Aorta (tissue), 5 donors: ENCODE data around the gene POC1A. TPM values are rescaled to one million over a fixed set of nuclear protein-coding genes. Genes with fewer than 3 reads are reported as not detected.

Source experiments
- ATAC-seq: fragments of 200-7000 bp; cut with Tn5 transposase; one replicate; pipeline ENCODE4 v1.9.1; 2022; ENCODE audit warnings: moderate library complexity; ENCODE audit not compliant: low FRiP score
- DNase-seq, 2 donors: peaks; one replicate each; pipeline ENCODE4 v3.0.0-alpha.2; 2020
- H3K27ac ChIP-seq, 2 donors: one replicate each; pipeline ENCODE4 v1.5.1; 2013; ENCODE audit warnings: low read length in 2 of 2, mild to moderate bottlenecking in 2 of 2, moderate library complexity in 2 of 2, control low read depth in 1 of 2, inconsistent platforms in 1 of 2, low read depth in 1 of 2
- H3K27me3 ChIP-seq, 2 donors: one replicate each; pipeline ENCODE4 v1.6.1; 2013; ENCODE audit warnings: control low read depth in 1 of 2, low read length in 1 of 2, mild to moderate bottlenecking in 1 of 2, moderate library complexity in 1 of 2; ENCODE audit not compliant: insufficient read depth in 2 of 2, control insufficient read depth in 1 of 2
- H3K36me3 ChIP-seq, 2 donors: one replicate each; pipeline ENCODE4 v1.6.1; 2013; ENCODE audit warnings: control low read depth in 1 of 2, low read length in 1 of 2, mild to moderate bottlenecking in 1 of 2; ENCODE audit not compliant: insufficient read depth in 2 of 2, control insufficient read depth in 1 of 2
- H3K4me1 ChIP-seq, 2 donors: one replicate each; pipeline ENCODE4 v1.6.1; 2013; ENCODE audit warnings: low read length in 2 of 2, control low read depth in 1 of 2, mild to moderate bottlenecking in 1 of 2, moderate library complexity in 1 of 2; ENCODE audit not compliant: insufficient read depth in 2 of 2, control insufficient read depth in 1 of 2
- H3K4me3 ChIP-seq, 2 donors: one replicate each; pipeline ENCODE4 v1.5.1; 2013; ENCODE audit warnings: low read length in 2 of 2, control low read depth in 1 of 2, mild to moderate bottlenecking in 1 of 2
- H3K9me3 ChIP-seq: one replicate; pipeline ENCODE4 v1.6.1; 2013; ENCODE audit warnings: mild to moderate bottlenecking, low read length; ENCODE audit not compliant: control insufficient read depth
- WGBS, 2 donors: extraction: QIAGEN DNeasy Blood & Tissue Kit; methylation state at CpG; one replicate each; pipeline ENCODE4 v1.1.7; 2013; 5-methylcytosine and 5-hydroxymethylcytosine counted together
- intact Hi-C, 2 donors: fragments of 100-400 bp; cut with DNase I; formaldehyde crosslinking; loops; one replicate each; pipeline versions ENCODE4 v1.14.2 to v1.15.0; 2022
- polyA plus RNA-seq, 2 donors: library from polyadenylated mRNA; stranded (reverse); fragments of 200-250 nt; gene quantifications; one replicate each; pipeline ENCODE4 v1.2.3, GENCODE V29; 2013
- total RNA-seq, 2 donors: library from RNA; stranded (reverse); fragmentation: NEBNext Ultra II Directional; extraction: Animal tissue kit (Norgen Biotek cat#: 25700); gene quantifications; one replicate each; pipeline ENCODE4 v1.2.1, GENCODE V29; 2021
- donor health status: healthy with polysubstance abuse.
- donor health status: Bipolar disorder and iron deficiency.
- donor health status: DM: no; HTN: no; CAD: no.
- donor health status: DM: no; HTN: no; CAD: no.
- donor health status: DM: yes; HTN: yes; CAD: no.

POC1A gene
- total and polyA plus RNA-seq, 4 donors: 0.38 to 2.1 (median 1.2) TPM

DNA sequence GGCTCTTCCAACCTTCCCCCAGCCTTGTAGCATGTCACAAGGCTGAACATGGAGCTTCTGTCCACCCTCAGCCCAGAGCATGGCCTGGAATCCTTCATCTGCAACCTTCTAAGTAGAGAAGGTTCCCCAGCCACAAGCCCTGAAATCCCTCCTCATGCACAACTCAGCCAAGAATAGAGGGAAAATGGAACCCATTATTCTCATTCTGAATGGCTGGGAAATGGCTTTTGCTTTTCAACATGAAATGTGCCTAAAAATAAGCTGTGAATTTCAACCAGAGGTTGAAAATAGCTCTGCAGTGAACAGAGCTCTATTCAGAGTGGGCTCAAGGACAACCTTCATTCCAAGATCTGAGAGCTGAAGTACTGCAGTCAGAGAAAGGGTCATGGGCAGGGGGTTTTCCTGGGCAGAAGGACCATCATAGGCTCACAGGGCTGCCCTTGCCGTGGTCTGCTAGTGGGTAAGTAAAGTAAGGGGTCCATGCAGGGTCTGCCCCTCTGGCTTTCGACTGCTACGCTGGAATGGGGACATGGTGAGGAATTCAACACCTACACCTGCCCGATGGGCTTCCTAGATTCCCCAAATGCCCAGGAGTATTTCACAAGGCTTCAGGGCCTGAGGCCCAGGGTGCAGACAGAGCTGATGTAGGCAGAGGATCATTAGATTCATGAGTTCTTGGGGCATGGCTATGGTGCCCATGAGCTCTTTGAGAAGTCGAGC is 35.9 kb downstream of the POC1A start:
- WGBS, 2 donors: 93 to 95% methylated on average over 5 of the region's 5 CpGs

DNA sequence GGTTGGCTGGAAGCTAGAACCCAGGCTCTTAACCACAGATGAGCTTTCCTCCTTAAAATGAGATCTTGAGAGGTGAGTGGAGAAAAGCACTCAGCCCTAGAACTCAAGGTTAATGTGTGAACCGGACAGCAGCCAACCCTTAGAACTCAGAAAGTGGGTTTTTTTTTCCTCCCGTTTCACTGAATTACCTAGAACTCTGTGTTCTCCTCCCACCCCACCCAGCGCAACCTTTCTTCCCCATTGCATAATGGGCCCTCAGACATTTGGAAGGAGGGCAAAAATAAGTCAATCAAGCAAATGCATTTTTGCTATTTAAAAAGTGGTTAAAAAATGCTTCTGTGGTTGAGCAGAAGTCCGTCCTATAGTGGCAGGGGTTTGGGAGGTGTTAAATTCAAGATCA is 36.7 kb downstream of the POC1A start:
- Histone ChIP-seq H3K36me3 (no peaks in the 10 kb centered on the region), H3K27ac (no peak overlapping the region), H3K4me3 (no peak overlapping the region), H3K9me3 (no peaks in the 10 kb centered on the region), H3K27me3 (no peaks in the 10 kb centered on the region), H3K4me1 (no peaks in the 10 kb centered on the region)
- intact Hi-C loops: no loop called here
- ATAC-seq (no peak), DNase-seq (peak in 1 of 2 donors; percentile 5)
- 95 to 98% methylated on average over 4 of the region's 4 CpGs for WGBS, 2 donors

More for the DNA sequence above, 35.9 kb downstream of the POC1A start:
- no peak overlapping the region for H3K27ac ChIP-seq
- H3K27me3 ChIP-seq: no peaks in the 10 kb centered on the region
- H3K36me3 ChIP-seq: no peaks in the 10 kb centered on the region
- intact Hi-C loops: no loop called here
- ATAC-seq (no peak), DNase-seq (peak; percentile 17 to 22)
- no peaks in the 10 kb centered on the region for H3K4me1 ChIP-seq
- H3K4me3 ChIP-seq: no peak overlapping the region
- H3K9me3 ChIP-seq: no peaks in the 10 kb centered on the region

DNA sequence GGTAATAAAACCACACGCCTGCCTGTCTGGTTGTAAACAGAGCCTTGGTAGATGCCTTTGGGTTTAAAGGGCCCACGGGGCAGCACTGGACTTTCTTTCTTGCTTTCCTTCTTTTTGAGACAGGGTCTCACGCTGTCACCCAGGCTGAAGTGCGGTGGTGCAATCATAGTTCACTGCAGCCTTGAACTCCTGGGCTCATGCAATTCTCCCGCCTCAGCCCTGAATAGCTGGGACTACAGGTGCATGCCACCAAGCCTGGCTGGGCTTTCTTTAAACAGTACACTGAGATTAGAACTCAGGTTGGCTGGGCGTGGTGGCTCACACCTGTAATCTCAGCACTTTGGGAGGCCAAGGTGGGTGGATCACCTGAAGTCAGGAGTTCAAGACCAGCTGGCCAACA is 42.2 kb downstream of the POC1A start:
- no peaks in the 10 kb centered on the region for H3K36me3 ChIP-seq
- no peak overlapping the region for H3K27ac ChIP-seq
- no peak overlapping the region for H3K4me3 ChIP-seq
- peak; percentile 11 to 39 for DNase-seq
- H3K4me1 ChIP-seq: no peaks in the 10 kb centered on the region
- 97 to 98% methylated on average over 6 of the region's 6 CpGs for WGBS, 2 donors
- ATAC-seq: no peak
- H3K9me3 ChIP-seq: no peaks in the 10 kb centered on the region
- intact Hi-C loops: no loop called here
- no peaks in the 10 kb centered on the region for H3K27me3 ChIP-seq

DNA sequence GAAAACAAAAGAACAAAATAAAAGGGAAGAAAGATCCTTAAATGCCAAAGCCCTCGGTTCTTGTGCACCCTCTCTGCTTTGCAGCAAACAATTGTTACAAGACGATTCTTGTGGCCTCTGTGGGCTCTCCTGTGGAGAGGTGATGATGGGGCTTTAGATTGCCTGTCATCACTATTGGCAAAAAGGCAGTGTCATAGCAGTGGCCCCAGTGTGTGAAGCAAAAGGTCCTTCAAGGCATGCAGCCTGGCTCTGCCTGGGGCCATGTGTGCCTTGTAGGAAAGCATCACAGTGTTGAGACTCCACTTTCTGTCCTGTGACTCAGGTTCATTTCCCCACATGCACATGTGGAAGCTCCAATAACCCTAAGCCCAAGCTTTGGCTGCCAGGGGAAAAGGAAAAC is 43.7 kb downstream of the POC1A start:
- H3K27me3 ChIP-seq: no peaks in the 10 kb centered on the region
- ATAC-seq (no peak), DNase-seq (peak; percentile 12 to 41)
- H3K27ac ChIP-seq: no peak overlapping the region
- no peaks in the 10 kb centered on the region for H3K9me3 ChIP-seq
- H3K4me3 ChIP-seq: no peak overlapping the region
- no peaks in the 10 kb centered on the region for H3K36me3 ChIP-seq
- intact Hi-C loops: no loop called here
- 85 to 88% methylated on average over 2 of the region's 2 CpGs for WGBS, 2 donors
- no peaks in the 10 kb centered on the region for H3K4me1 ChIP-seq

DNA sequence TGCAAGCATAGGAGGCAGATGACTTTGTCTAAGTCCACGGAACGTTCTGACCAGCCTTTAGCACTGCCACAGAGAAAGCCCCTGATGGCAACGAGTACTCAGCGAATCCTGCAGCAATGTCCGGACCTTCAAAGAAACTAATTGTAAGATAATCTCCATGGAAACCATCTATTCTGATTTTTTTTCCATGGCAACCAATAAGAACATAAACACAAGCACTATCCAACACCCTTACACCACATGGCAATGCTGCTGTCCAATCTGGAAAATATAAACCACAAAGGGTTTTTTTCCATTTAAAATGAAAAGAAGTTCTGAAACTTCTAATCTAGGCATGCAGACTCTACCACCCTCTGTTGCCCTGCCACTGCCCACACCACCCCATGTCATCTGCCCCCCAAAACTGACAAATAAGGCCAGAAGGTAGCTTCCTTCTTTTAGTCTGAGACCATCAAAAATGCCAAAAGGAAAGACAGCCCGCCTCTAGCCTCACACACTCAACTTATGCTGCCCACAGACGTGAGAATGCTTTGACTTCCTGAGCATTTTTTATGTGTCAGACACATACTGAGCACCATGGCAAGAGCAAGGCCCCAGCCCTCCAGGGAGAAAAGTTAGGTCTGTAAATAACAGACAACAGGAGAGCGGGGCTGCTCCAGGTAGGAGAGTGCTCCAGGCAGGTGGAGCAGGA is 44.5 kb downstream of the POC1A start:
- 26 to 27% methylated on average over 8 of the region's 8 CpGs for WGBS, 2 donors
- H3K36me3 ChIP-seq: no peaks in the 10 kb centered on the region
- no peak for ATAC-seq
- no peaks in the 10 kb centered on the region for H3K4me1 ChIP-seq
- H3K4me3 ChIP-seq: no peak overlapping the region
- no peaks in the 10 kb centered on the region for H3K27me3 ChIP-seq
- peak; percentile 33 to 42 for DNase-seq
- intact Hi-C loops: no loop called here
- no peak overlapping the region for H3K27ac ChIP-seq
- no peaks in the 10 kb centered on the region for H3K9me3 ChIP-seq

DNA sequence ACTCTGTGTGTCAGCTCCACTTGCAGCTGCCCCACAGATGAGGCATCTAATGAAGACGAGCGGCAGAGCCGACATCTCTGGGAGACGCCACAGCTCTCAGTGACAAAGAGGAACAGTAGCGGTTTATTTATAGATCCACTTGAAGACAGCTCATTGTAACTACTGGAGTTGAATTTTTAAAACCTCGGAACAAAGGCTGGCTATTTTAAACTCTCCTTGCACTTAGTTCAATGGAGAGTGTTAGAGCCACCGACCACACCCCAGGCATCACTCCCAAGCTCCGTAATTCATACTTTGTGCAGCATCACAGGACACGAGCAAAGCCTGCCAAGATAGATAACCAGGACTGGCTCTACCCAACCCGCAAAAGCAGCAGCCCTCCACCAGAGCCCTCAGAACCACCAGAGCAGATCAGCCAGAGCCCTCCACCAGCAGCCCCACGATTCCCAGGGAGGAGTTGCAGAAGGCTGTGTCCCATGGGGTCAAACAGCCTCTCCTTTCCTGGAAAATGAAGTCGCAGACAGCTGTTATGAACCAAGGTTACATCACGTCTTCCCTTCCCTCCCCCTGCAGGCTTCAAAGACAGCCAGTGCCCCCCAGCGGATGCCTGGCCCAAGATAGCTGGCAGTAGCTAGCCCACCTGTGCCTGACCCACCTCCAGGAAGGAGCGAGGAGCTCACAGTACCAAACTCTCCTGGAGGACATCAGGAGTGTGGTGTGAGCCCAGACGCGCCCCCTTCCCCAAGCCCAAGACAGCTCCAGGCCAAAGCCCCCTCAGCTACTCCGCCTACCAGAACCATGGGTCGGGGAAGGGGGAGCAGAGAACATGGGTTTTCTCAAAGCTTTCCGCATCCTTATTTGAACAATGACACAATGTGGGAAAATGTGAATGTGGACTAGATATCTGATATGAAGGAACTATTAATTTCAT is 45.7 kb downstream of the POC1A start:
- no peak overlapping the region for H3K27ac ChIP-seq
- intact Hi-C loops: no loop called here
- H3K4me3 ChIP-seq: no peak overlapping the region
- no peaks in the 10 kb centered on the region for H3K4me1 ChIP-seq
- DNase-seq: peak; percentile 59 to 73
- ATAC-seq: peak; percentile 80
- WGBS, 2 donors: 82 to 86% methylated on average over 20 of the region's 20 CpGs
- H3K9me3 ChIP-seq: no peaks in the 10 kb centered on the region
- no peaks in the 10 kb centered on the region for H3K27me3 ChIP-seq
- no peaks in the 10 kb centered on the region for H3K36me3 ChIP-seq

DNA sequence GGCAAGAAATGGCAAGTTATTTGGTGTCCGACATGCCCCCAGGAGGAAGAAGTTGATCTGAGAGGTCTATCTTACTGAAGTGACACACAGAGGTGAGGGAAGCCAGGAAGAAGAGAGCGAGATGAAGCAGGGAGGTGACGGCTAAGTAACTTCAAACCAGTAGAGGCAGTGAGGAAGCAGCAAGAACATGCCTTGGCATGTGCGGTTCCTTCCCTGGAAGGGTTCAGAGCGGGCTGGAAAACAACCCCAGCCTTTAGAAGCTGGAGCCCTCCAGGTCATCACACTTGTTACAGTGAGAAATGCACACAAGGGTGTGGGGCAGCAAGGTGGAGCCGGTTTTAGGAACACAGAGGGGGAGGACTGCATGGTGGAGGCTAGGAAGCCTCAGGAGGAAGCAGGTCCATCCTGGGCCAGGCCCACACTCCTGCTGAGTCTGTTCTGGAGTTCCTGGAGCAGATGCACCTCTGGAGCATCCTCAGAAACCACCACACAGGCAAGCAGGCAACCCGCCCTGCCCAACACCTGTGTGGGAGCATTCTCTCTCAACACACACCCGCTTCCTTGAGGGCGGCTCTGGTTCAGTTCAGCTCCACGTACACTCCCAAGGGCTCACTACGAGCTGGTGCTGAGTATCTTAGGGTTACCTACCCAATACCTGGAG is 47.1 kb downstream of the POC1A start:
- Histone ChIP-seq H3K27ac (no peak overlapping the region), H3K27me3 (no peaks in the 10 kb centered on the region), H3K9me3 (no peaks in the 10 kb centered on the region), H3K36me3 (no peaks in the 10 kb centered on the region), H3K4me1 (no peaks in the 10 kb centered on the region), H3K4me3 (no peak overlapping the region)
- ATAC-seq: no peak
- 94 to 95% methylated on average over 11 of the region's 11 CpGs for WGBS, 2 donors
- intact Hi-C loops: no loop called here
- DNase-seq: peak; percentile 11 to 26
